Body of pancreas (tissue), 4 donors: ENCODE data around the gene CT45A5. TPM values are rescaled to one million over a fixed set of nuclear protein-coding genes. Genes with fewer than 3 reads are reported as not detected.
"Not testable (repeated sequence)": the region's sequence is repeated elsewhere in the genome, so short reads cannot be mapped to it uniquely, and the experiment has no call there.

Source experiments
- ATAC-seq: fragments of 150-250 bp; one replicate; pipeline ENCODE4 v1.9.1; 2016
- DNase-seq, 4 donors: peaks; one replicate each; pipeline ENCODE4 v3.0.0-alpha.2; 2019
- H3K27ac ChIP-seq, 4 donors: fragments of 200-600 bp; sonication (generic); 1 replicate in 3 of 4; 2 replicates in 1 of 4; pipeline versions ENCODE4 v1.5.1 to v1.6.1; 2016 to 2019; ENCODE audit warnings: mild to moderate bottlenecking in 1 of 4, mixed read lengths in 1 of 4, moderate library complexity in 1 of 4
- H3K27me3 ChIP-seq, 2 donors: fragments of 200-600 bp; sonication (generic); one replicate each; pipeline ENCODE4 v1.6.0; 2016; ENCODE audit warnings: mild to moderate bottlenecking in 1 of 2
- H3K36me3 ChIP-seq, 2 donors: fragments of 200-600 bp; sonication (generic); replicated peaks in 1 of 2; 2 replicates each; pipeline ENCODE4 v1.5.1; 2016; ENCODE audit warnings: low read depth in 2 of 2; ENCODE audit not compliant: insufficient read depth in 1 of 2
- H3K4me1 ChIP-seq: fragments of 200-600 bp; sonication (generic); one replicate; pipeline ENCODE4 v1.6.0; 2016
- H3K4me3 ChIP-seq, 2 donors: fragments of 200-600 bp; sonication (generic); 1 replicate in 1 of 2; 2 replicates in 1 of 2; pipeline ENCODE4 v1.5.1; 2016 to 2019
- H3K9me3 ChIP-seq, 3 donors: fragments of 200-600 bp; sonication (generic); 1 replicate in 2 of 3; 2 replicates in 1 of 3; pipeline ENCODE4 v1.5.1; 2016
- CTCF ChIP-seq, 7 experiments: fragments of 450-650 bp in 4 of 7; fragments of 200-600 bp in 3 of 7; sonication (generic) in 3 of 7; IDR thresholded peaks; one replicate each; pipeline ENCODE4 v1.5.1; 2016 to 2019; ENCODE audit warnings: antibody characterized with exemption in 7 of 7
- POLR2A ChIP-seq, 3 donors: fragments of 450-650 bp; IDR thresholded peaks; one replicate each; pipeline ENCODE4 v1.6.1; 2016; ENCODE audit warnings: antibody characterized with exemption in 3 of 3, mild to moderate bottlenecking in 2 of 3
- WGBS, 2 donors: methylation state at CpG; one replicate each; pipeline ENCODE4 v1.1.5; 2017; 5-methylcytosine and 5-hydroxymethylcytosine counted together
- intact Hi-C: fragments of 100-400 bp; cut with DNase I; formaldehyde crosslinking; loops from one replicate; pipeline ENCODE4 v1.15.1; 2023
- total RNA-seq, 2 donors: library from RNA; depleted of rRNA; stranded (reverse); fragments of >200 nt; gene quantifications; one replicate each; pipeline ENCODE4 v1.1.0, GENCODE V29; 2016

CT45A5 gene
- total RNA-seq, 2 donors from 2014 or later: not detected

DNA sequence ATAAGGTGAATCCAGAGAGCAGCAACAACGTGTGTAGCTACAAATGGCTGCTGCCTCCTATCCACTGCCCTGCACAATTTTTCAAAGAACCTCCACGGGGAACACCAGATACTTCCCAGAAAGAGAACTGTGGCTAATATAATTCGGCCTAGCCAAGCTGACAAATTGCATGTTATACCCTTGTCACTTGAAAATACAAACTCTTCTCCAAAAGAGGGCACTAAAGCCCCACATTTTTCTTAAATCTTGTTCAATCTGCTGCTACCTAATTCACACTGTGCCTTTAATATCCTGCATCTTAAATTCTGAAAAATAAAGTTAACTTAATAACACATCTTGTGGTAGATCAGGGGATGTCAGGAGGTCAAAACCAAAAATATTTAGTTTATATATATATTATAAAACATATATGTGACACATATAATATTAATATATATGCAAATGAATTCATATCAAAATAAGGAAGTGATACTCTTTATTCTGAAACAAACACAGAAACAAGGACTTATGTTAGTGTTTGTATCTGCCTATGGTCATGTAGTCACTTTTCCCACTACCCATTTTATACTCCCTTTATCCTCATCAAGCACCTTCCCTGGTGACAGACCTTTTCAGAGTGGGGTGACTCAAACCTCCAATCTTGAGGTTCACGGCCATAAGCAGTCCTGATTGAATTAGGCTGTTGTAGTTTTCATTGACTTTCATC, 47.8 kb downstream of the CT45A5 start:
- Histone ChIP-seq H3K4me3 (no peak overlapping the region), H3K36me3 (no peaks in the 10 kb centered on the region), H3K27me3 (no peaks in the 10 kb centered on the region), H3K27ac (no peak overlapping the region), H3K4me1 (no peaks in the 10 kb centered on the region), H3K9me3 (no peaks in the 10 kb centered on the region)
- no peak for DNase-seq
- intact Hi-C loops: no loop called here
- 23 to 45% methylated on average over 4 of the region's 4 CpGs for WGBS, 2 donors
- no peak for ATAC-seq
- TF ChIP-seq CTCF (IDR thresholded peaks at IDR 0.05) (no peak), POLR2A (IDR thresholded peaks at IDR 0.05) (no peak)

DNA sequence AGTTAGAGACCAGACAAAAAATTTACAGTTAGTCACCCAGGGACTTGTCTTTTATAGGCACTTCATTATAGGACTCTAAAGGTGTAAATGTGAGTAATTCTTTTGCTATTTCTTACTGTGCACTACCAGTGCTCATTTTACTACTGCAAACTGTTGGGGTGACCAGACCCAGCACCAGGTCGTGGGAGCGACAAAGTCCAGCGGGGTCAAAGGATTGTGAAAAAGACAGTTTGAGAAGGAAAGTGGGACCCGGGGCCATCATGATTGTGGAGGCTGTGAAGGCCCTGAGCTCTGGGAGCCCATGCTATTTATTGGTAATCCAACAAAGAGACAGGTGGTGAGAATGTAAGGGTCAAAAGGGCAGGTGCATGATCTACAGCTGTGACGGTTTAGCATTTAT, 50.6 kb downstream of the CT45A5 start:
- DNase-seq, H3K4me3 ChIP-seq, H3K36me3 ChIP-seq, H3K27ac ChIP-seq, H3K27me3 ChIP-seq, H3K9me3 ChIP-seq, intact Hi-C loops, H3K4me1 ChIP-seq, ATAC-seq: not testable (repeated sequence)
- 65 to 68% methylated on average over 5 of the region's 5 CpGs for WGBS, 2 donors

Other genes with a start within 250 kb of the CT45A5 start
- not detected for gene CT45A1, start 71.9 kb downstream of the CT45A5 start, total RNA-seq
- not detected for gene CT45A3, start 17.3 kb downstream of the CT45A5 start, total RNA-seq
- gene CT45A6, start 17.3 kb upstream of the CT45A5 start, total RNA-seq: not detected
- gene CT45A2, start 34.5 kb upstream of the CT45A5 start, total RNA-seq: not detected
- not detected for gene CT45A7, start 51.8 kb upstream of the CT45A5 start, total RNA-seq
- gene CT45A8, start 69.0 kb upstream of the CT45A5 start, total RNA-seq: not detected
- not detected for gene CT45A9, start 86.3 kb upstream of the CT45A5 start, total RNA-seq
- gene CT45A10, start 107.9 kb upstream of the CT45A5 start, total RNA-seq: not detected
- not detected for gene SAGE1, start 108.2 kb upstream of the CT45A5 start, total RNA-seq
- gene MMGT1, start 188.5 kb upstream of the CT45A5 start, total RNA-seq: 10 to 100 TPM in 1 of 2 donors, 1 to 10 TPM in 1; 4.6 to 13.2 TPM
- 1 to 10 TPM; 1.6 to 6.2 TPM for gene SLC9A6, start 199.9 kb upstream of the CT45A5 start, total RNA-seq